GM12878 (cell line): ENCODE results near the gene SERPINE3.

Source experiments
- BRCA1 ChIP-seq: IDR thresholded peaks from 2 replicates; pipeline ENCODE4 v1.6.1; 2011; ENCODE audit warnings: low read depth, low read length, improper control_type of control experiment
- CEBPB ChIP-seq, 2 experiments: fragments of 150-350 bp in 1 of 2; IDR thresholded peaks; 2 replicates each; pipeline ENCODE4 v1.6.1; 2012 to 2014; ENCODE audit warnings: low read depth in 2 of 2, low read length in 2 of 2, borderline replicate concordance in 1 of 2, inconsistent platforms in 1 of 2
- CHD2 ChIP-seq: IDR thresholded peaks from 2 replicates; pipeline ENCODE4 v1.6.1; 2011; ENCODE audit warnings: low read depth, low read length, improper control_type of control experiment, borderline replicate concordance
- EGR1 ChIP-seq, 2 experiments: IDR thresholded peaks; 1 replicate in 1 of 2; 2 replicates in 1 of 2; pipeline ENCODE4 v1.6.1; 2011 to 2012; ENCODE audit warnings: low read depth in 2 of 2, low read length in 2 of 2, borderline replicate concordance in 1 of 2, mild to moderate bottlenecking in 1 of 2, moderate library complexity in 1 of 2
- MAX ChIP-seq: IDR thresholded peaks from 2 replicates; pipeline ENCODE4 v1.6.1; 2012; ENCODE audit warnings: low read depth, low read length, improper control_type of control experiment
- NR2C1 ChIP-seq: fragments of 450-650 bp; IDR thresholded peaks from 2 replicates; pipeline ENCODE4 v1.6.1; 2017; ENCODE audit warnings: antibody characterized with exemption, mild to moderate bottlenecking, moderate library complexity
- POLR2A ChIP-seq: IDR thresholded peaks from 2 replicates; pipeline ENCODE4 v1.6.1; 2011; ENCODE audit warnings: low read depth, mild to moderate bottlenecking, low read length
- POLR2AphosphoS2 ChIP-seq: IDR thresholded peaks from 2 replicates; pipeline ENCODE4 v1.6.1; 2011; ENCODE audit warnings: low read depth, mild to moderate bottlenecking, low read length, improper control_type of control experiment, moderate library complexity
- RAD51 ChIP-seq: fragments of 450-650 bp; IDR thresholded peaks from 2 replicates; pipeline ENCODE4 v1.6.1; 2016; ENCODE audit warnings: moderate library complexity, mild to moderate bottlenecking, inconsistent platforms
- TF ChIP-seq, protein P1 (sequence below), 3 experiments: IDR thresholded peaks in 2 of 3; conservative IDR thresholded peaks in 1 of 3; 2 replicates each; pipeline ENCODE4 v1.5.1; 2011; ENCODE audit warnings: low read depth in 3 of 3, low read length in 3 of 3, mild to moderate bottlenecking in 3 of 3, control low read depth in 2 of 3, moderate library complexity in 2 of 3, inconsistent platforms in 1 of 3, mixed read lengths in 1 of 3; ENCODE audit not compliant: control insufficient read depth in 2 of 3, insufficient read depth in 1 of 3; ENCODE audit errors: extremely low read depth in 1 of 3

DNA sequence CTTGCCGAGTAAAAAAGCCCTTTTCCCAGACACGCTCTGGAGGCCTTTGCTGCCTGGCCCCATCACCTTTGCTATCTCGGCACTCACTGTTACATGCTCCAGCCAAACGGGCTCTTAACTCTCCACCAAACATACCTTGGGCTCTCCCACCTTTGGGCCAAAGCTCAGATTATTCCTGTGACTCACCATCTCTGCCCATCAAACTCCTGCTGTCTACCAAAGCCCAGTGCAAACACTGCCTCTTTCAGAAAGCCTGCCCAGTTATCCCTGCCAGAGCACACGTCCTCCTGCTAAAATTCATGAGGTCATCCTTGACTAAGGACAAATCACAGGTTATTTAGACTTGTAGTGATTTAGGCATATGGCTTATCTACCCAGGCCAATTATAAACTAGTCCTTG is 48.1 kb upstream of the SERPINE3 start:
- no peak for TF ChIP-seq RAD51
- no peak for TF ChIP-seq MAX
- TF ChIP-seq BRCA1: no peak
- TF ChIP-seq EGR1 (IDR thresholded peaks at IDR 0.05; ENCODE audit: borderline replicate concordance in 1 of 2, low read depth in 2 of 2, low read length in 2 of 2): no peak
- no peak for TF ChIP-seq POLR2AphosphoS2
- TF ChIP-seq POLR2A: no peak
- TF ChIP-seq NR2C1: no peak
- TF ChIP-seq CEBPB (IDR thresholded peaks at IDR 0.05; ENCODE audit: borderline replicate concordance in 1 of 2, low read depth in 2 of 2, low read length in 2 of 2): no peak
- TF ChIP-seq, protein P1, sequence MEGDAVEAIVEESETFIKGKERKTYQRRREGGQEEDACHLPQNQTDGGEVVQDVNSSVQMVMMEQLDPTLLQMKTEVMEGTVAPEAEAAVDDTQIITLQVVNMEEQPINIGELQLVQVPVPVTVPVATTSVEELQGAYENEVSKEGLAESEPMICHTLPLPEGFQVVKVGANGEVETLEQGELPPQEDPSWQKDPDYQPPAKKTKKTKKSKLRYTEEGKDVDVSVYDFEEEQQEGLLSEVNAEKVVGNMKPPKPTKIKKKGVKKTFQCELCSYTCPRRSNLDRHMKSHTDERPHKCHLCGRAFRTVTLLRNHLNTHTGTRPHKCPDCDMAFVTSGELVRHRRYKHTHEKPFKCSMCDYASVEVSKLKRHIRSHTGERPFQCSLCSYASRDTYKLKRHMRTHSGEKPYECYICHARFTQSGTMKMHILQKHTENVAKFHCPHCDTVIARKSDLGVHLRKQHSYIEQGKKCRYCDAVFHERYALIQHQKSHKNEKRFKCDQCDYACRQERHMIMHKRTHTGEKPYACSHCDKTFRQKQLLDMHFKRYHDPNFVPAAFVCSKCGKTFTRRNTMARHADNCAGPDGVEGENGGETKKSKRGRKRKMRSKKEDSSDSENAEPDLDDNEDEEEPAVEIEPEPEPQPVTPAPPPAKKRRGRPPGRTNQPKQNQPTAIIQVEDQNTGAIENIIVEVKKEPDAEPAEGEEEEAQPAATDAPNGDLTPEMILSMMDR (IDR thresholded peaks at IDR 0.05 in 2 of 3, conservative IDR thresholded peaks at IDR 0.05 in 1 of 3; ENCODE audit: control insufficient read depth in 2 of 3, extremely low read depth in 1 of 3, insufficient read depth in 1 of 3, low read depth in 3 of 3, low read length in 3 of 3): no peak
- no peak for TF ChIP-seq CHD2
